GM10248 (cell line): ENCODE results near the gene NT5DC3.

Source experiments
- CTCF ChIA-PET: fragments of 300-600 bp; sonication (Branson Sonifier 250); formaldehyde crosslinking; extraction: SDS; loops from one replicate; lab custom pipeline; 2021; ENCODE audit warnings: antibody characterized with exemption; lab: Yijun Ruan, JAX
- POLR2A ChIA-PET: fragments of 350-650 bp; sonication (Branson Sonifier 250); formaldehyde crosslinking; extraction: SDS; loops from one replicate; lab custom pipeline; 2020; ENCODE audit warnings: antibody characterized with exemption; lab: Yijun Ruan, JAX
- DNase-seq: peaks from one replicate; pipeline ENCODE4 v3.0.0; 2012; ENCODE audit errors: extremely low spot score
- TF ChIP-seq, protein P1 (sequence below): IDR thresholded peaks from 2 replicates; pipeline ENCODE4 v1.5.1; 2012; ENCODE audit warnings: mild to moderate bottlenecking, low read depth; ENCODE audit errors: extremely low read depth, missing control alignments, control extremely low read depth

NT5DC3 gene

DNA sequence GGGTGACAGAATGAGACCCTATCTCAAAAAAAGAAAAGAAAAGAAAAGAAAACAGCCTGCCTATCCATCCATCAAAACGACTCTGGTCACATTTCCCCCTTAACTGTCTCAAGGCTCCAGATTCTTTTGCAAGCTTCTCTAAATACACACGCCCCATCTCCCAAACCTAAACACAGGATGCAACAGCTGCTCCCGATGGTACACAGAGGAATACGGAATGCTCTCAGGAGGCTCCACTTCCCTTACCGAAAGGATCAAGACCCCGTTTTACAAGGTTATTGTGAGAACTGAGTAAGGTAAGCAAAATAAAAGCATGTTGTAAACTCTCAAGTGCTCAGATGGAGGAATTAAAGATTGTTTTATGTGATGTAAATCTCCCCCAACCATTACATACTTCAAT lies 62.3 kb downstream of the NT5DC3 start:
- no peak for DNase-seq
- POLR2A ChIA-PET = no interaction called here
- CTCF ChIA-PET = interaction anchor here (1.1 kb wide), 1 partner anchor 9 kb away, joined by 3 read pairs; no protein-coding TSS in a partner anchor
- TF ChIP-seq, protein P1, sequence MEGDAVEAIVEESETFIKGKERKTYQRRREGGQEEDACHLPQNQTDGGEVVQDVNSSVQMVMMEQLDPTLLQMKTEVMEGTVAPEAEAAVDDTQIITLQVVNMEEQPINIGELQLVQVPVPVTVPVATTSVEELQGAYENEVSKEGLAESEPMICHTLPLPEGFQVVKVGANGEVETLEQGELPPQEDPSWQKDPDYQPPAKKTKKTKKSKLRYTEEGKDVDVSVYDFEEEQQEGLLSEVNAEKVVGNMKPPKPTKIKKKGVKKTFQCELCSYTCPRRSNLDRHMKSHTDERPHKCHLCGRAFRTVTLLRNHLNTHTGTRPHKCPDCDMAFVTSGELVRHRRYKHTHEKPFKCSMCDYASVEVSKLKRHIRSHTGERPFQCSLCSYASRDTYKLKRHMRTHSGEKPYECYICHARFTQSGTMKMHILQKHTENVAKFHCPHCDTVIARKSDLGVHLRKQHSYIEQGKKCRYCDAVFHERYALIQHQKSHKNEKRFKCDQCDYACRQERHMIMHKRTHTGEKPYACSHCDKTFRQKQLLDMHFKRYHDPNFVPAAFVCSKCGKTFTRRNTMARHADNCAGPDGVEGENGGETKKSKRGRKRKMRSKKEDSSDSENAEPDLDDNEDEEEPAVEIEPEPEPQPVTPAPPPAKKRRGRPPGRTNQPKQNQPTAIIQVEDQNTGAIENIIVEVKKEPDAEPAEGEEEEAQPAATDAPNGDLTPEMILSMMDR = no peak

- POLR2A ChIA-PET = no interaction called here
- TF ChIP-seq, protein P1 = no peak
- CTCF ChIA-PET = interaction anchor here (1.3 kb wide), 1 partner anchor 14 kb away, joined by 3 read pairs; no protein-coding TSS in a partner anchor
- no peak for DNase-seq
These were observed 66.0 kb downstream of the NT5DC3 start for GRCh38 chr12:103774977-103775560.

- TF ChIP-seq, protein P1 = no peak
- no peak for DNase-seq
- ChIA-PET POLR2A (no interaction called here), CTCF (interaction anchor here (0.8 to 2.0 kb wide), 5 partner anchors 9 to 336 kb away, joined by 3 to 4 read pairs (median 3); no protein-coding TSS in a partner anchor)
These were observed 67.7 kb downstream of the NT5DC3 start for GRCh38 chr12:103773109-103773910.

DNA sequence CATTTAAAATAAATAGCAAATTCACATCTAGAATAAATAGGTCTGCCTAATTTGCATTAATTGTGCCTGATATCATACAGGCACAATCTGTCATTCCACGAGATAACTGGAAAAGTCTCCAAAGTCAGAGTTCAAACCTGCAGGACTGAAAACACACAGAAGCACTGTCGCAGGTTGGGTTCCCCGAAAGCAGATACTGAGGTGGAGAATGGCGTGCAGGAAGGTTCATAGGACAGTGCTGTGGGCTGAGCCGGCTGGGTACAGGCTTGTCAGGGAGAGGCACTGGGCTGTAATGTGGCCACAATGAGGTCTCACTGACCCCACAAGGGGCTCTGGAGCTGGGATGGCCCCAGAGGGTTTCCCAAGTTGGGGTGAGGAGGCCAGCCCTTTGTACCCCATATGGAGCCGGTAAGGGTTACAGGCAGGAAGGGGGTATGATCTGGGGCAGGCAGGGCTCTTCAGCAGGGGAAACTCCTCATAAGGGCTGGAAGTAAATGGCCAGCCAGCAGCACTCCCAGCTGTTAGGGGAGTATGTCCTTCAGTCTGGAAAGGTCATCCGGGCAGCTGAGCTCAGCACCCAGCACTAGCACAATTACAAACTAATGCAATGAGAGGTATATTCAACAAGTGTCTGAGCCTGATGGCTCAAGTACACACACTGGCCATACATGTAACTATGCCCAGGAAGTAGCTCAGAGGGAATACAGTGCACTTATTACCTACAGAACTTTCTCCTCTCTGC lies 68.5 kb downstream of the NT5DC3 start:
- DNase-seq = no peak
- POLR2A ChIA-PET = no interaction called here
- TF ChIP-seq, protein P1 = no peak
- CTCF ChIA-PET = interaction anchor here (0.8 to 2.0 kb wide), 6 partner anchors 9 to 337 kb away, joined by 3 to 6 read pairs (median 4); no protein-coding TSS in a partner anchor

DNA sequence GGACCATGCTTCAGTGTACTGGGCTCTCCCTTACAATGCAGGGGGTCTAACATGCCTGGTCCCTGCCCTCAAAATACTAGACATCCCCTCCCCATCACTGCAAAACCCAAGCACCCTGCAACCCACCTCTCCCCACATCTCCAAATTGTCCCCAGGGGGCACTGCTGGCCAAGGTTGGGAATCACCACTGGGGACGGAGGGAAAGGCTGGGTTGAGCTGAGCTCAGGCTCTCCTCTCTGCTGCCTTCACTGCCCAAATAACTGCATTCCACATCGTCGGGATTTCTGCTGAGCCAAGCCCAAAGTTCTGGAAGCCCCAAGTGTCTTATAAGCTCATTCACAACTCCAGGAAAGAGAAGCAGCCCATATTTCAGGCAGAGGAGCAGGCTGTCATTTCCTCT lies 69.6 kb downstream of the NT5DC3 start:
- POLR2A ChIA-PET = no interaction called here
- CTCF ChIA-PET = interaction anchor here (1.0 to 2.9 kb wide), 5 partner anchors 10 to 610 kb away, joined by 3 to 10 read pairs (median 4); no protein-coding TSS in a partner anchor
- TF ChIP-seq, protein P1 = peak; percentile 39
- no peak for DNase-seq
